SK-N-SH treated with all-trans-retinoic acid at 6 μM for 48 hours (cell line): ENCODE measurements around the gene COL16A1.

Source experiments
- ATAC-seq: fragments of 200-7000 bp; cut with Tn5 transposase; 3 replicates; pipeline ENCODE4 v1.9.1; 2020; ENCODE audit warnings: mild to moderate bottlenecking, moderate library complexity
- ARNTL ChIP-seq: fragments of 450-650 bp; formaldehyde crosslinking; IDR thresholded peaks from 2 replicates; pipeline ENCODE4 v1.5.0; 2020; ENCODE audit warnings: low read depth, mild to moderate bottlenecking, moderate library complexity, borderline replicate concordance
- CSDC2 ChIP-seq: fragments of 250-450 bp; sonication (Bioruptor Pico); IDR thresholded peaks from 2 replicates; pipeline ENCODE4 v1.5.0; 2020; ENCODE audit warnings: mild to moderate bottlenecking, moderate library complexity
- ESRRG ChIP-seq: fragments of 250-450 bp; sonication (Bioruptor Pico); IDR thresholded peaks from 2 replicates; pipeline ENCODE4 v1.6.1; 2021; ENCODE audit warnings: mild to moderate bottlenecking
- ISL1 ChIP-seq: fragments of 250-450 bp; sonication (Bioruptor Pico); IDR thresholded peaks from 2 replicates; pipeline ENCODE4 v2.1.2; 2022; ENCODE audit warnings: mild to moderate bottlenecking, moderate library complexity
- OSR1 ChIP-seq: fragments of 250-450 bp; sonication (Bioruptor Pico); IDR thresholded peaks from 2 replicates; pipeline ENCODE4 v1.8.0; 2022; ENCODE audit warnings: moderate library complexity, mild to moderate bottlenecking, inconsistent platforms
- PPARA ChIP-seq: fragments of 250-450 bp; sonication (Bioruptor Pico); IDR thresholded peaks from 2 replicates; pipeline ENCODE4 v1.5.0; 2020; ENCODE audit warnings: mild to moderate bottlenecking, borderline replicate concordance
- RARB ChIP-seq: fragments of 250-450 bp; sonication (Bioruptor Pico); IDR thresholded peaks from 2 replicates; pipeline ENCODE4 v1.8.0; 2021; ENCODE audit warnings: mild to moderate bottlenecking, moderate library complexity
- TCF4 ChIP-seq: fragments of 250-450 bp; sonication (Bioruptor Pico); IDR thresholded peaks from 2 replicates; pipeline ENCODE4 v1.8.0; 2021; ENCODE audit warnings: mild to moderate bottlenecking, moderate library complexity, borderline replicate concordance
- TOX ChIP-seq: fragments of 250-450 bp; sonication (Bioruptor Pico); IDR thresholded peaks from 2 replicates; pipeline ENCODE4 v1.8.0; 2021; ENCODE audit warnings: mild to moderate bottlenecking, moderate library complexity, borderline replicate concordance
- ZC3H10 ChIP-seq: fragments of 250-450 bp; sonication (Bioruptor Pico); IDR thresholded peaks from 2 replicates; pipeline ENCODE4 v1.5.1; 2021; ENCODE audit warnings: mild to moderate bottlenecking, moderate library complexity
- ZFP3 ChIP-seq: fragments of 250-450 bp; sonication (Bioruptor Pico); IDR thresholded peaks from 2 replicates; pipeline ENCODE4 v1.5.0; 2020; ENCODE audit warnings: mild to moderate bottlenecking, moderate library complexity
- ZNF565 ChIP-seq: fragments of 450-650 bp; formaldehyde crosslinking; conservative IDR thresholded peaks from 2 replicates; pipeline ENCODE4 v1.5.0; 2020; ENCODE audit warnings: low read depth, mild to moderate bottlenecking, moderate library complexity
- ZNF70 ChIP-seq: fragments of 450-650 bp; formaldehyde crosslinking; IDR thresholded peaks from 2 replicates; pipeline ENCODE4 v1.5.0; 2020; ENCODE audit warnings: mild to moderate bottlenecking, moderate library complexity
- ZNF8 ChIP-seq: fragments of 450-650 bp; formaldehyde crosslinking; IDR thresholded peaks from 2 replicates; pipeline ENCODE4 v1.5.0; 2020; ENCODE audit warnings: mild to moderate bottlenecking, moderate library complexity
- TF ChIP-seq, protein P1 (sequence below): fragments of 250-450 bp; sonication (Bioruptor Pico); IDR thresholded peaks from 2 replicates; pipeline ENCODE4 v1.5.1; 2021; ENCODE audit warnings: mild to moderate bottlenecking, moderate library complexity
- TF ChIP-seq, protein P2 (sequence below): fragments of 250-450 bp; sonication (Bioruptor Pico); IDR thresholded peaks from 2 replicates; pipeline ENCODE4 v1.5.1; 2020; ENCODE audit warnings: low read depth, mild to moderate bottlenecking, moderate library complexity
- TF ChIP-seq, protein P3 (sequence below): fragments of 250-450 bp; sonication (Bioruptor Pico); IDR thresholded peaks from 2 replicates; pipeline ENCODE4 v1.8.0; 2020; ENCODE audit warnings: mild to moderate bottlenecking, moderate library complexity, borderline replicate concordance
- TF ChIP-seq, protein P4 (sequence below): fragments of 250-450 bp; sonication (Bioruptor Pico); IDR thresholded peaks from 2 replicates; pipeline ENCODE4 v1.5.0; 2020; ENCODE audit warnings: mild to moderate bottlenecking, moderate library complexity
- TF ChIP-seq, protein P5 (sequence below): fragments of 250-450 bp; sonication (Bioruptor Pico); IDR thresholded peaks from 2 replicates; pipeline ENCODE4 v1.8.0; 2021; ENCODE audit warnings: low read depth, mild to moderate bottlenecking, moderate library complexity, borderline replicate concordance

Gene COL16A1

DNA sequence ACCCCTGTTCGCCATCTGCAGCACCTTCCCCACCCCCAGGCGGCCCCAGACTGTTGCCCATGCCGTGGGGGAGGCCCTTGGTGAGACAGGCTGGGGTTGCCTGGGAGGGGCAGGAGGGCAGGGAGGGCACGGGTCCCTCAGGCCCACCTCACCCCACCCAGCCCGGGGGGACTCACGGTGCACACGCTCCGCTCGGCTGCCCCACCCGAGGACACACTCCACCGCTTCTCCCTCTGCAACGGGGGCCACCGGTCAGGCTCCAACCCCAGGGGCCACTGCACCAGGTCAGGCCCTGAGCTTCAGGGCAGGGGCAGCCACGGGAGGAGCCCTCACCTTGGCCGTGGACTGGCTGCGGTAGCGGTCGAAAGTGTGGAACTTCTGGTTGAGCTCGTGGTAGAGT lies 24.0 kb upstream of the COL16A1 start:
- ATAC-seq = no peak
- TF ChIP-seq ESRRG (CRISPR knock-in tag) = no peak
- no peak for TF ChIP-seq TOX

DNA sequence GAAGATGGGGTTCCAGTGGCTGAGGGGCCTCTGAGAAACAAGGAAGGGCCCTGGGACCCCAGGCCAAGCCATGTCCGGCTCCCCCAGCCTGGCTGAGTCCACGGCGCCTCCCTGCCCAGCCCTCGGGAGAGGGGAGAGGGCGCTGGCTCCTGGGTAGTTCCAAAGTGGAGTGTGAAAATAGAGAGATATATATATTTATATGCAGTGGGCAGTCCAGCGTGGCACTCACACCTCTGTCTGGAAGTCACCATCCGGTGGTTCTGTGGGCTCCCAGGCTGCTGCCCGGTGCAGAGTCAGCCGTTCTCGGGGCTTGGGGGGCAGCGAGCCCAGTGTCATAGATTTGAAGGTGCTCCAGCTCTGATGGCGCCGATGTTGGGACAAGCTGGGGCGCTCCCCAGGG lies 23.4 kb upstream of the COL16A1 start:
- ATAC-seq = no peak
- TF ChIP-seq, protein P1, sequence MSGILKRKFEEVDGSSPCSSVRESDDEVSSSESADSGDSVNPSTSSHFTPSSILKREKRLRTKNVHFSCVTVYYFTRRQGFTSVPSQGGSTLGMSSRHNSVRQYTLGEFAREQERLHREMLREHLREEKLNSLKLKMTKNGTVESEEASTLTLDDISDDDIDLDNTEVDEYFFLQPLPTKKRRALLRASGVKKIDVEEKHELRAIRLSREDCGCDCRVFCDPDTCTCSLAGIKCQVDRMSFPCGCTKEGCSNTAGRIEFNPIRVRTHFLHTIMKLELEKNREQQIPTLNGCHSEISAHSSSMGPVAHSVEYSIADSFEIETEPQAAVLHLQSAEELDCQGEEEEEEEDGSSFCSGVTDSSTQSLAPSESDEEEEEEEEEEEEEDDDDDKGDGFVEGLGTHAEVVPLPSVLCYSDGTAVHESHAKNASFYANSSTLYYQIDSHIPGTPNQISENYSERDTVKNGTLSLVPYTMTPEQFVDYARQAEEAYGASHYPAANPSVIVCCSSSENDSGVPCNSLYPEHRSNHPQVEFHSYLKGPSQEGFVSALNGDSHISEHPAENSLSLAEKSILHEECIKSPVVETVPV (CRISPR knock-in tag) = no peak
- TF ChIP-seq ZNF8 (CRISPR knock-in tag) (no peak), PPARA (CRISPR knock-in tag) (no peak), OSR1 (CRISPR knock-in tag) (no peak), ZFP3 (CRISPR knock-in tag) (no peak), ISL1 (no peak), TOX (no peak), CSDC2 (no peak), ARNTL (CRISPR knock-in tag) (no peak), RARB (CRISPR knock-in tag) (no peak)
- TF ChIP-seq, protein P2, sequence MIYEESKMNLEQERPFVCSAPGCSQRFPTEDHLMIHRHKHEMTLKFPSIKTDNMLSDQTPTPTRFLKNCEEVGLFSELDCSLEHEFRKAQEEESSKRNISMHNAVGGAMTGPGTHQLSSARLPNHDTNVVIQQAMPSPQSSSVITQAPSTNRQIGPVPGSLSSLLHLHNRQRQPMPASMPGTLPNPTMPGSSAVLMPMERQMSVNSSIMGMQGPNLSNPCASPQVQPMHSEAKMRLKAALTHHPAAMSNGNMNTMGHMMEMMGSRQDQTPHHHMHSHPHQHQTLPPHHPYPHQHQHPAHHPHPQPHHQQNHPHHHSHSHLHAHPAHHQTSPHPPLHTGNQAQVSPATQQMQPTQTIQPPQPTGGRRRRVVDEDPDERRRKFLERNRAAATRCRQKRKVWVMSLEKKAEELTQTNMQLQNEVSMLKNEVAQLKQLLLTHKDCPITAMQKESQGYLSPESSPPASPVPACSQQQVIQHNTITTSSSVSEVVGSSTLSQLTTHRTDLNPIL (CRISPR knock-in tag) = no peak

DNA sequence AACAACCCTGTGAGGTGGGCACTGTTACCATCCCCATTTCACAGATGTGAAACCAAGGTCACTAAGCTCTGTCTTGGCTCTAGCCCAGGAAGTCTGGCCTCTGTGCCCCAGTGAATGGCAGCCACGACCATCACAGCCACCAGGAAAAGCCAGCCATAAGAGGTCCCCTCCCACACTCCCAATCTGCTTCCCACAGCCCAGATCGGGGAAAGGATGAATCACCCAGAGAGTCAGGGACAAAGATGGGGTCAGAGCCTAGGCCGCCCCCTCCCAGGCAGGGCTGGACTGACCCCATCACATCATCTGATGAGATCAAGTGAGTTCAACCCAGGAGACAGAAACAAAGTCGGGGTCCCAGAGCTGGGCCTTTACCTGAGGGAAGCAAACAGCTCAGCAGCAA lies 22.9 kb upstream of the COL16A1 start:
- TF ChIP-seq ARNTL (CRISPR knock-in tag) (no peak), CSDC2 (no peak), ZC3H10 (CRISPR knock-in tag) (no peak), ZNF565 (no peak), TCF4 (CRISPR knock-in tag) (no peak), PPARA (CRISPR knock-in tag) (no peak), ZNF70 (CRISPR knock-in tag) (no peak)
- TF ChIP-seq, protein P3, sequence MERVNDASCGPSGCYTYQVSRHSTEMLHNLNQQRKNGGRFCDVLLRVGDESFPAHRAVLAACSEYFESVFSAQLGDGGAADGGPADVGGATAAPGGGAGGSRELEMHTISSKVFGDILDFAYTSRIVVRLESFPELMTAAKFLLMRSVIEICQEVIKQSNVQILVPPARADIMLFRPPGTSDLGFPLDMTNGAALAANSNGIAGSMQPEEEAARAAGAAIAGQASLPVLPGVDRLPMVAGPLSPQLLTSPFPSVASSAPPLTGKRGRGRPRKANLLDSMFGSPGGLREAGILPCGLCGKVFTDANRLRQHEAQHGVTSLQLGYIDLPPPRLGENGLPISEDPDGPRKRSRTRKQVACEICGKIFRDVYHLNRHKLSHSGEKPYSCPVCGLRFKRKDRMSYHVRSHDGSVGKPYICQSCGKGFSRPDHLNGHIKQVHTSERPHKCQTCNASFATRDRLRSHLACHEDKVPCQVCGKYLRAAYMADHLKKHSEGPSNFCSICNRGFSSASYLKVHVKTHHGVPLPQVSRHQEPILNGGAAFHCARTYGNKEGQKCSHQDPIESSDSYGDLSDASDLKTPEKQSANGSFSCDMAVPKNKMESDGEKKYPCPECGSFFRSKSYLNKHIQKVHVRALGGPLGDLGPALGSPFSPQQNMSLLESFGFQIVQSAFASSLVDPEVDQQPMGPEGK (CRISPR knock-in tag) = no peak
- TF ChIP-seq, protein P4, sequence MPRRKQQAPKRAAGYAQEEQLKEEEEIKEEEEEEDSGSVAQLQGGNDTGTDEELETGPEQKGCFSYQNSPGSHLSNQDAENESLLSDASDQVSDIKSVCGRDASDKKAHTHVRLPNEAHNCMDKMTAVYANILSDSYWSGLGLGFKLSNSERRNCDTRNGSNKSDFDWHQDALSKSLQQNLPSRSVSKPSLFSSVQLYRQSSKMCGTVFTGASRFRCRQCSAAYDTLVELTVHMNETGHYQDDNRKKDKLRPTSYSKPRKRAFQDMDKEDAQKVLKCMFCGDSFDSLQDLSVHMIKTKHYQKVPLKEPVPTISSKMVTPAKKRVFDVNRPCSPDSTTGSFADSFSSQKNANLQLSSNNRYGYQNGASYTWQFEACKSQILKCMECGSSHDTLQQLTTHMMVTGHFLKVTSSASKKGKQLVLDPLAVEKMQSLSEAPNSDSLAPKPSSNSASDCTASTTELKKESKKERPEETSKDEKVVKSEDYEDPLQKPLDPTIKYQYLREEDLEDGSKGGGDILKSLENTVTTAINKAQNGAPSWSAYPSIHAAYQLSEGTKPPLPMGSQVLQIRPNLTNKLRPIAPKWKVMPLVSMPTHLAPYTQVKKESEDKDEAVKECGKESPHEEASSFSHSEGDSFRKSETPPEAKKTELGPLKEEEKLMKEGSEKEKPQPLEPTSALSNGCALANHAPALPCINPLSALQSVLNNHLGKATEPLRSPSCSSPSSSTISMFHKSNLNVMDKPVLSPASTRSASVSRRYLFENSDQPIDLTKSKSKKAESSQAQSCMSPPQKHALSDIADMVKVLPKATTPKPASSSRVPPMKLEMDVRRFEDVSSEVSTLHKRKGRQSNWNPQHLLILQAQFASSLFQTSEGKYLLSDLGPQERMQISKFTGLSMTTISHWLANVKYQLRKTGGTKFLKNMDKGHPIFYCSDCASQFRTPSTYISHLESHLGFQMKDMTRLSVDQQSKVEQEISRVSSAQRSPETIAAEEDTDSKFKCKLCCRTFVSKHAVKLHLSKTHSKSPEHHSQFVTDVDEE = no peak
- TF ChIP-seq, protein P5, sequence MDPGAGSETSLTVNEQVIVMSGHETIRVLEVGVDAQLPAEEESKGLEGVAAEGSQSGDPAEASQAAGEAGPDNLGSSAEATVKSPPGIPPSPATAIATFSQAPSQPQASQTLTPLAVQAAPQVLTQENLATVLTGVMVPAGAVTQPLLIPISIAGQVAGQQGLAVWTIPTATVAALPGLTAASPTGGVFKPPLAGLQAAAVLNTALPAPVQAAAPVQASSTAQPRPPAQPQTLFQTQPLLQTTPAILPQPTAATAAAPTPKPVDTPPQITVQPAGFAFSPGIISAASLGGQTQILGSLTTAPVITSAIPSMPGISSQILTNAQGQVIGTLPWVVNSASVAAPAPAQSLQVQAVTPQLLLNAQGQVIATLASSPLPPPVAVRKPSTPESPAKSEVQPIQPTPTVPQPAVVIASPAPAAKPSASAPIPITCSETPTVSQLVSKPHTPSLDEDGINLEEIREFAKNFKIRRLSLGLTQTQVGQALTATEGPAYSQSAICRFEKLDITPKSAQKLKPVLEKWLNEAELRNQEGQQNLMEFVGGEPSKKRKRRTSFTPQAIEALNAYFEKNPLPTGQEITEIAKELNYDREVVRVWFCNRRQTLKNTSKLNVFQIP (CRISPR knock-in tag) = no peak
- TF ChIP-seq, protein P2 (CRISPR knock-in tag) = no peak
- ATAC-seq = no peak
